Suprapubic skin (tissue), 4 donors: Measurements from ENCODE around the gene TPSAB1. TPM values are rescaled to one million over a fixed set of nuclear protein-coding genes. Genes with fewer than 3 reads are reported as not detected.
"Not testable (repeated sequence)": the region's sequence is repeated elsewhere in the genome, so short reads cannot be mapped to it uniquely, and the experiment has no call there.

Experiments used
- DNase-seq, 2 donors: peaks; one replicate each; pipeline ENCODE4 v3.0.0-alpha.2; 2019; ENCODE audit warnings: low spot score in 2 of 2
- H3K27ac ChIP-seq: fragments of 200-600 bp; sonication (generic); one replicate; pipeline ENCODE4 v1.5.1; 2019
- H3K27me3 ChIP-seq: fragments of 200-600 bp; sonication (generic); one replicate; pipeline ENCODE4 v1.5.1; 2019
- H3K36me3 ChIP-seq: fragments of 200-600 bp; sonication (generic); one replicate; pipeline ENCODE4 v1.5.1; 2019
- H3K4me1 ChIP-seq: fragments of 200-600 bp; sonication (generic); one replicate; pipeline ENCODE4 v1.5.1; 2019
- H3K4me3 ChIP-seq: fragments of 200-600 bp; sonication (generic); one replicate; pipeline ENCODE4 v1.5.1; 2019; ENCODE audit warnings: mild to moderate bottlenecking
- H3K9me3 ChIP-seq: fragments of 200-600 bp; sonication (generic); one replicate; pipeline ENCODE4 v1.5.1; 2019
- CTCF ChIP-seq, 2 donors: fragments of 200-600 bp in 1 of 2; fragments of 450-650 bp in 1 of 2; sonication (generic) in 1 of 2; IDR thresholded peaks; one replicate each; pipeline ENCODE4 v1.5.1; 2016 to 2019; ENCODE audit warnings: antibody characterized with exemption in 2 of 2, mild to moderate bottlenecking in 1 of 2, moderate library complexity in 1 of 2
- EP300 ChIP-seq: sonication (generic); formaldehyde crosslinking; IDR thresholded peaks from one replicate; pipeline ENCODE4 v1.6.1; 2017; ENCODE audit warnings: antibody characterized with exemption
- POLR2A ChIP-seq, 2 donors: fragments of 450-650 bp; IDR thresholded peaks; one replicate each; pipeline ENCODE4 v1.6.1; 2017; ENCODE audit warnings: antibody characterized with exemption in 2 of 2, mild to moderate bottlenecking in 2 of 2, moderate library complexity in 2 of 2
- POLR2AphosphoS5 ChIP-seq, 3 donors: sonication (generic); formaldehyde crosslinking; IDR thresholded peaks; one replicate each; pipeline ENCODE4 v1.6.1; 2017; ENCODE audit warnings: antibody characterized with exemption in 3 of 3
- WGBS: methylation state at CpG from one replicate; pipeline ENCODE4 v1.1.5; 2018; 5-methylcytosine and 5-hydroxymethylcytosine counted together
- total RNA-seq, 4 donors: library from RNA; depleted of rRNA; stranded (reverse); fragments of >200 nt; gene quantifications; one replicate each; pipeline ENCODE4 v1.1.0, GENCODE V29; 2016

The TPSAB1 gene
- 10 to 100 TPM in 3 of 4 donors, 1 to 10 TPM in 1; 6.0 to 36.8 (median 16.5) TPM for total RNA-seq

- not testable (repeated sequence) for H3K4me1 ChIP-seq, DNase-seq, H3K36me3 ChIP-seq, H3K27ac ChIP-seq, H3K9me3 ChIP-seq, H3K4me3 ChIP-seq
- H3K27me3 ChIP-seq: peaks cover 28% of the 10 kb centered on the region
- no CpG with 5 or more reads among the region's 12 CpGs for WGBS
Observed at GRCh38 chr16:1240436-1240835, at the start of gene TPSAB1. Gene TPSAB1 (plus strand): TSS chr16:1240705. CDS start chr16:1240939, 234 bp downstream.

GRCh38 chr16:1190789-1191188, 49.7 kb upstream of the TPSAB1 start:
- not testable (repeated sequence) for H3K36me3 ChIP-seq, H3K27ac ChIP-seq, H3K4me1 ChIP-seq, H3K4me3 ChIP-seq, DNase-seq, H3K9me3 ChIP-seq
- H3K27me3 ChIP-seq: peaks cover 41% of the 10 kb centered on the region
- WGBS: no CpG with 5 or more reads among the region's 11 CpGs

GRCh38 chr16:1192384-1193073, 48.0 kb upstream of the TPSAB1 start:
- no peak overlapping the region for H3K27ac ChIP-seq
- no peaks in the 10 kb centered on the region for H3K4me1 ChIP-seq
- no peaks in the 10 kb centered on the region for H3K36me3 ChIP-seq
- 78% methylated on average over 6 of the region's 9 CpGs for WGBS
- no peak overlapping the region for H3K4me3 ChIP-seq
- H3K27me3 ChIP-seq: peaks cover 48% of the 10 kb centered on the region
- TF ChIP-seq POLR2A (IDR thresholded peaks at IDR 0.05): no peak
- no peak for DNase-seq
- no peaks in the 10 kb centered on the region for H3K9me3 ChIP-seq

GRCh38 chr16:1193143-1193824, 47.2 kb upstream of the TPSAB1 start:
- no peak for TF ChIP-seq EP300
- TF ChIP-seq POLR2A (IDR thresholded peaks at IDR 0.05): no peak
- no peak for TF ChIP-seq POLR2AphosphoS5 (IDR thresholded peaks at IDR 0.05)
- TF ChIP-seq CTCF (IDR thresholded peaks at IDR 0.05): no peak
- WGBS: 68% methylated on average over 9 of the region's 30 CpGs
- no peak for DNase-seq
- no peak overlapping the region for H3K4me3 ChIP-seq
- H3K4me1 ChIP-seq: no peaks in the 10 kb centered on the region
- H3K36me3 ChIP-seq: no peaks in the 10 kb centered on the region
- H3K27ac ChIP-seq: no peak overlapping the region
- H3K9me3 ChIP-seq: no peaks in the 10 kb centered on the region
- peaks cover 42% of the 10 kb centered on the region for H3K27me3 ChIP-seq

- H3K4me3 ChIP-seq: no peak overlapping the region
- TF ChIP-seq CTCF (IDR thresholded peaks at IDR 0.05): no peak
- TF ChIP-seq POLR2A (IDR thresholded peaks at IDR 0.05): no peak
- TF ChIP-seq EP300: no peak
- no peak for TF ChIP-seq POLR2AphosphoS5 (IDR thresholded peaks at IDR 0.05)
- H3K36me3 ChIP-seq: no peaks in the 10 kb centered on the region
- no peaks in the 10 kb centered on the region for H3K4me1 ChIP-seq
- H3K27ac ChIP-seq: no peak overlapping the region
- H3K9me3 ChIP-seq: no peaks in the 10 kb centered on the region
- peaks cover 39% of the 10 kb centered on the region for H3K27me3 ChIP-seq
- 73% methylated on average over 14 of the region's 29 CpGs for WGBS
- DNase-seq: no peak
Observed at GRCh38 chr16:1193825-1194581, 46.5 kb upstream of the TPSAB1 start.

GRCh38 chr16:1194665-1195392, 45.7 kb upstream of the TPSAB1 start:
- DNase-seq: no peak
- TF ChIP-seq CTCF (IDR thresholded peaks at IDR 0.05) (peak; percentile 10 to 56), POLR2A (IDR thresholded peaks at IDR 0.05) (no peak)
- no peak overlapping the region for H3K4me3 ChIP-seq
- no peaks in the 10 kb centered on the region for H3K9me3 ChIP-seq
- no peaks in the 10 kb centered on the region for H3K36me3 ChIP-seq
- WGBS: 24% methylated on average over 4 of the region's 61 CpGs
- no peaks in the 10 kb centered on the region for H3K4me1 ChIP-seq
- H3K27me3 ChIP-seq: peaks cover 39% of the 10 kb centered on the region
- H3K27ac ChIP-seq: no peak overlapping the region
